GM12873 (cell line): Measurements from ENCODE around the gene CHRDL2.

Experiments
- CTCF ChIP-seq: IDR thresholded peaks from 2 replicates; pipeline ENCODE4 v1.5.1; 2012; ENCODE audit warnings: low read depth, mild to moderate bottlenecking, moderate library complexity, low read length, control low read depth; ENCODE audit not compliant: insufficient read depth; ENCODE audit errors: missing control alignments

CHRDL2 gene

GRCh38 chr11:74773476-74773875, 42.2 kb upstream of the CHRDL2 start:
- no peak for TF ChIP-seq CTCF

- no peak for TF ChIP-seq CTCF
Observed at GRCh38 chr11:74771139-74771538, 39.9 kb upstream of the CHRDL2 start.

GRCh38 chr11:74770456-74770855, 39.2 kb upstream of the CHRDL2 start:
- TF ChIP-seq CTCF: no peak

GRCh38 chr11:74769055-74769707, 38.0 kb upstream of the CHRDL2 start:
- no peak for TF ChIP-seq CTCF

- TF ChIP-seq CTCF: no peak
Observed at GRCh38 chr11:74766905-74767304, 35.7 kb upstream of the CHRDL2 start.

- TF ChIP-seq CTCF: no peak
Observed at GRCh38 chr11:74756571-74756970, 25.3 kb upstream of the CHRDL2 start.

- no peak for TF ChIP-seq CTCF
Observed at GRCh38 chr11:74755395-74755995, 24.3 kb upstream of the CHRDL2 start.
